Measurements from ENCODE around the gene SSH2. TPM values are rescaled to one million over a fixed set of nuclear protein-coding genes. Genes with fewer than 3 reads are reported as not detected.

Gene SSH2
- total RNA-seq, 1 experiment from 2014 or later: 14.6 TPM

GRCh38 chr17:29880031-29880430 is 50.0 kb downstream of the SSH2 start:
- Histone ChIP-seq H2AFZ (ENCODE audit: low read length) (no peak overlapping the region), H3K23ac (ENCODE audit: insufficient read length, low read depth, low read length) (no peak overlapping the region), H3K23me2 (ENCODE audit: insufficient read length, low read depth, low read length, poor library complexity, severe bottlenecking) (no peaks in the 10 kb centered on the region), H3K14ac (ENCODE audit: insufficient read depth, low read length) (no peak overlapping the region), H3K9me3 (ENCODE audit: control insufficient read depth, low read depth, low read length) (no peaks in the 10 kb centered on the region), H3K79me1 (ENCODE audit: insufficient read depth, low read depth, low read length, poor library complexity, severe bottlenecking) (no peaks in the 10 kb centered on the region), H3K4me2 (ENCODE audit: insufficient read depth, insufficient read length, low read length) (no peak overlapping the region), H2BK5ac (ENCODE audit: insufficient read length, low read length) (no peak overlapping the region), H2BK20ac (ENCODE audit: low read depth, low read length, poor library complexity, severe bottlenecking) (no peak overlapping the region), H2AK5ac (ENCODE audit: insufficient read length, low read length) (no peak overlapping the region), H3K79me2 (ENCODE audit: insufficient read depth, low read length) (no peaks in the 10 kb centered on the region; the same call in 1 of the 2 replicates), H2BK12ac (ENCODE audit: insufficient read length, low read depth, low read length) (no peak overlapping the region), H3K9ac (ENCODE audit: extremely low read depth, insufficient read length, low read length) (no peak overlapping the region), H3K27ac (ENCODE audit: insufficient read length, low read depth, low read length) (no peak overlapping the region), H4K20me1 (ENCODE audit: control insufficient read depth, insufficient read depth, insufficient read length) (no peaks in the 10 kb centered on the region), H3K56ac (ENCODE audit: insufficient read length, low read depth, low read length) (no peak overlapping the region), H2BK120ac (ENCODE audit: low read depth, low read length, poor library complexity, severe bottlenecking) (no peak overlapping the region), H3K4me1 (ENCODE audit: insufficient read depth, low read length) (no peaks in the 10 kb centered on the region), H3K4ac (ENCODE audit: low read depth, low read length) (no peak overlapping the region), H3K18ac (ENCODE audit: insufficient read length, low read depth, low read length) (no peak overlapping the region), H3K27me3 (ENCODE audit: insufficient read depth, low read length) (no peaks in the 10 kb centered on the region), H4K91ac (ENCODE audit: insufficient read length, low read depth, low read length) (no peak overlapping the region), H3T11ph (ENCODE audit: low read length) (no peak overlapping the region), H2BK15ac (ENCODE audit: low read depth, low read length) (no peak overlapping the region), H4K8ac (replicated peaks; ENCODE audit: insufficient read length, low read depth, low read length) (no peak overlapping the region), H4K5ac (ENCODE audit: insufficient read length, low read depth, low read length) (no peak overlapping the region)
- H3K4me3 Mint-ChIP-seq: no peak overlapping the region
- H3K36me3 Mint-ChIP-seq (ENCODE audit: insufficient read depth in 1 of 3, low read depth in 3 of 3): no peaks in the 10 kb centered on the region
- DNase-seq: no peak
- no CpG with 5 or more reads among the region's 6 CpGs for WGBS (ENCODE audit: extremely low coverage, insufficient read length, low lambda C conversion rate)
- no peak overlapping the region for H3K27ac Mint-ChIP-seq
- no peak for TF ChIP-seq CTCF (conservative IDR thresholded peaks at IDR 0.05)
- H3K9me3 Mint-ChIP-seq: no peaks in the 10 kb centered on the region; a peak in 1 of 5 replicates
- H3K27me3 Mint-ChIP-seq (ENCODE audit: low read depth): no peaks in the 10 kb centered on the region
- peaks cover 4 to 5% of the 10 kb centered on the region in 2 experiments for H3K4me1 Mint-ChIP-seq

All from H9 (cell line).